Osteoblast (primary cell): ENCODE results near the gene INPP4A. TPM values are rescaled to one million over a fixed set of nuclear protein-coding genes. Genes with fewer than 3 reads are reported as not detected.

Source experiments
- DNase-seq: peaks from one replicate; pipeline ENCODE4 v3.0.0; 2011; ENCODE audit warnings: low spot score, mixed read lengths; ENCODE audit not compliant: insufficient read length; ENCODE audit errors: missing footprints
- H2AFZ ChIP-seq: 2 replicates; pipeline ENCODE4 v1.6.0; 2011; ENCODE audit warnings: mild to moderate bottlenecking, low read length
- H3K27ac ChIP-seq: 2 replicates; pipeline ENCODE4 v1.5.1; 2011; ENCODE audit warnings: mild to moderate bottlenecking, low read depth, low read length, moderate library complexity
- H3K27me3 ChIP-seq: 2 replicates; pipeline ENCODE4 v1.6.0; 2012; ENCODE audit warnings: mild to moderate bottlenecking, control low read depth, inconsistent platforms, low read length, moderate library complexity; ENCODE audit not compliant: insufficient read depth
- H3K36me3 ChIP-seq: 2 replicates; pipeline ENCODE4 v1.5.1; 2011; ENCODE audit warnings: mild to moderate bottlenecking, low read length, control low read depth, moderate library complexity; ENCODE audit not compliant: insufficient read depth
- H3K4me1 ChIP-seq: 2 replicates; pipeline ENCODE4 v1.5.1; 2011; ENCODE audit warnings: mild to moderate bottlenecking, low read length, control low read depth, moderate library complexity; ENCODE audit not compliant: insufficient read depth
- H3K4me2 ChIP-seq: 2 replicates; pipeline ENCODE4 v1.6.0; 2011; ENCODE audit warnings: mild to moderate bottlenecking, low read length; ENCODE audit not compliant: insufficient read depth
- H3K4me3 ChIP-seq: fragments of 200-600 bp; sonication (generic); 3 replicates; pipeline ENCODE4 v1.5.1; 2012; ENCODE audit warnings: mild to moderate bottlenecking, low read length, inconsistent platforms; ENCODE audit not compliant: insufficient read depth
- H3K79me2 ChIP-seq: 2 replicates; pipeline ENCODE4 v1.6.0; 2012; ENCODE audit warnings: mild to moderate bottlenecking, low read length, control low read depth, inconsistent platforms; ENCODE audit not compliant: insufficient read depth
- H3K9me3 ChIP-seq: 2 replicates; pipeline ENCODE4 v1.5.1; 2011; ENCODE audit warnings: low read depth, low read length, control low read depth
- H4K20me1 ChIP-seq: 2 replicates; pipeline ENCODE4 v1.6.0; 2012; ENCODE audit warnings: mild to moderate bottlenecking, low read length, control low read depth; ENCODE audit not compliant: insufficient read depth
- total RNA-seq: library from RNA; depleted of rRNA; stranded (reverse); fragments of >200 nt; gene quantifications from 2 replicates; pipeline ENCODE4 v1.2.3, GENCODE V29; 2012
- TF ChIP-seq, protein P1 (sequence below): IDR thresholded peaks from 2 replicates; pipeline ENCODE4 v1.5.1; 2011; ENCODE audit warnings: mild to moderate bottlenecking, low read depth, low read length, moderate library complexity; ENCODE audit errors: extremely low read depth

Gene INPP4A
- total RNA-seq, 1 donor, result 25.7 TPM

DNA sequence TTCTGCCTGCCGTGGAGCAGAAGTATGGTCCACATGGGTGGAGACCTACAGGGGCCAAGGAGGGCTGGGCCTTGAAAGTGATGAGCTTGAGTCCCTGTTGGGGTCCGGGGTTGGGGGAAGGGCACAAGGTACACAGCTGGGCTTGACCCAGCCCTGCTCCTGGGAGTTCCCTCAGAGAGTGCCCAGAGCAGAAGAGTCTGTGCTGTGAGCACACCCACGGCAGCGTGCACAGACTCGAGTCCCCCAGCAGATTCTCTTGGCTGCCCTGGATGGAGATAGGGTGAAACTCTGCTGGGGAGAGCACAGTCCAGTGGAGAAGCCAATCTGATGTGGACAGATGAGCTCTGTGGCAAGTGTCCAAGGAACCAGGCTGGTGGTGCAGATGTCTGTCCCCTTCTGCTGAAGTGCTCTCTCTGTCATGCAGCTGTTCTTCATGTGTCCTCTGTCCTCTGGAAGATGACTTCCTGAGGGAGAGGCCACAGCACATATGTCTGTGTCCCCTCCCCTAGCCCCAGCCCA is 27.5 kb downstream of the INPP4A start:
- Histone ChIP-seq H4K20me1 (peaks cover 59% of the 10 kb centered on the region), H3K9me3 (no peaks in the 10 kb centered on the region), H3K36me3 (no peaks in the 10 kb centered on the region), H3K79me2 (peaks cover 37% of the 10 kb centered on the region), H3K4me2 (no peak overlapping the region), H3K4me3 (no peak overlapping the region), H3K4me1 (peaks cover 4% of the 10 kb centered on the region), H3K27ac (no peak overlapping the region), H2AFZ (no peak overlapping the region), H3K27me3 (no peaks in the 10 kb centered on the region)
- DNase-seq, result no peak
- TF ChIP-seq, protein P1, sequence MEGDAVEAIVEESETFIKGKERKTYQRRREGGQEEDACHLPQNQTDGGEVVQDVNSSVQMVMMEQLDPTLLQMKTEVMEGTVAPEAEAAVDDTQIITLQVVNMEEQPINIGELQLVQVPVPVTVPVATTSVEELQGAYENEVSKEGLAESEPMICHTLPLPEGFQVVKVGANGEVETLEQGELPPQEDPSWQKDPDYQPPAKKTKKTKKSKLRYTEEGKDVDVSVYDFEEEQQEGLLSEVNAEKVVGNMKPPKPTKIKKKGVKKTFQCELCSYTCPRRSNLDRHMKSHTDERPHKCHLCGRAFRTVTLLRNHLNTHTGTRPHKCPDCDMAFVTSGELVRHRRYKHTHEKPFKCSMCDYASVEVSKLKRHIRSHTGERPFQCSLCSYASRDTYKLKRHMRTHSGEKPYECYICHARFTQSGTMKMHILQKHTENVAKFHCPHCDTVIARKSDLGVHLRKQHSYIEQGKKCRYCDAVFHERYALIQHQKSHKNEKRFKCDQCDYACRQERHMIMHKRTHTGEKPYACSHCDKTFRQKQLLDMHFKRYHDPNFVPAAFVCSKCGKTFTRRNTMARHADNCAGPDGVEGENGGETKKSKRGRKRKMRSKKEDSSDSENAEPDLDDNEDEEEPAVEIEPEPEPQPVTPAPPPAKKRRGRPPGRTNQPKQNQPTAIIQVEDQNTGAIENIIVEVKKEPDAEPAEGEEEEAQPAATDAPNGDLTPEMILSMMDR, result no peak

DNA sequence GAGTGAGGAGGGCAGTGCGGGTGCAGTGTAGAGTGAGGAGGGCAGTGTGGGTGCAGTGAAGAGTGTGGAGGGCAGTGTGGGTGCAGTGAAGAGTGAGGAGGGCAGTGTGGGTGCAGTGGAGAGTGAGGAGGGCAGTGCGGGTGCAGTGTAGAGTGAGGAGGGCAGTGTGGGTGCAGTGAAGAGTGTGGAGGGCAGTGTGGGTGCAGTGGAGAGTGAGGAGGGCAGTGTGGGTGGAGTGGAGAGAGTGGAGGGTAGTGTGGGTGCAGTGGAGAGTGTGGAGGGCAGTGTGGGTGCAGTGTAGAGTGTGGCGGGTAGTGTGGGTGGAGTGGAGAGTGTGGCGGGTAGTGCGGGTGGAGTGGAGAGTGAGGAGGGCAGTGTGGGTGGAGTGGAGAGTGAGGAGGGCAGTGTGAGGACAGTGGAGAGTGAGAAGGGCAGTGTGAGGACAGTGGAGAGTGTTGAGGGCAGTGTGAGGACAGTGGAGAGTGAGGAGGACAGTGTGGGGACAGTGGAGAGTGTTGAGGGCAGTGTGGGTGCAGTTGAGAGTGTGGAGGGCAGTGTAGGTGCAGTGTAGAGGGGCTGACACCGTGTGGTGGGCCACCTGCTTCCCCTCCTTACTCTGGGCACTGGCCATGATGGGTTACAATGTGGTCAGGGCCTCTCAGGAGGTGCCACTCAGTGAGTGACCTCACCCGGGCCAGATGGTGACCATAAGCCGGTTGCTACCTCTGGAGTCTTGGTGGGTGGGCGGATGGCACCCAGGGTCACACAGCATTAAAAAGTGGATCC is 28.5 kb downstream of the INPP4A start:
- TF ChIP-seq, protein P1, result no peak

DNA sequence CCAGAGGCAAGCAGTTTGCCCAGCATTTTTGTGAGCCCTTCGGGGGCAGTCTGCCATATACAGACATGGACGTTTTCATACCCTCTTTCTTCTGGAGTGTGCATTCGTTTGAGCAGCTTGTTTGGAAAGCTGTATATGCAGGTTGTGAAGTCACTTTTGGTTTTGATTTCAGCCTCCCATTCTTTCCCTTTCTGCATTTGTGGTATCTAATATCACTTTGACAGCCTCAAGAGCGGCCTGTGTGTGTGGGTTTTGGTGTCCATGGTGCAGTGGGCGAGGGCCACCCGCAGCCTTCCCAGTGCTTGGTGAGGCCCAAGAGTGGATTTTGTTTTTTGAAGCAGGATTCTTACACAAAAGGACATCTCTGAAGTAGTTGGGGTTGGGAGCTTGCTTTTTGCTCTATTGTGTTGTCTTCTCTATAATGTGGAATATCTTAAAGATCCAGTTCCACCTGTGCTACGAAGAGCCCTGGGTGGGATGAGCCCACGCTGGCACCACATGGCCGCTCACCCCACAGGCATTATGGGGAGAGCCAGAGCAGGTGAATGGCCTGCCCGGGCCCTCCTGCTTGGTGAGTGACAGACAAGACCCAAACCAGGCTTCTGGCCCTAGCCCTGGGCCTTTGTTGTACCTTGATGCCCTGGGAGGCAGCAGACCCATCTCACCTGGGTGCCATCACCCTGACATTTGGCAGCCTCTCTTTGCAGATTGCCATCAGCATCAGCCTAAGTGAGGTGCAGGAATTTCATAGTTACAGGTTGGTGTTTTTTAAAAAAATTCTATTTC is 29.5 kb downstream of the INPP4A start:
- Histone ChIP-seq H2AFZ (no peak overlapping the region), H3K4me2 (no peak overlapping the region), H3K36me3 (no peaks in the 10 kb centered on the region), H3K4me3 (no peak overlapping the region), H4K20me1 (peaks cover 75% of the 10 kb centered on the region), H3K79me2 (peaks cover 49% of the 10 kb centered on the region), H3K27me3 (no peaks in the 10 kb centered on the region), H3K9me3 (no peaks in the 10 kb centered on the region), H3K4me1 (peaks cover 3% of the 10 kb centered on the region), H3K27ac (no peak overlapping the region)
- TF ChIP-seq, protein P1, result no peak
- no peak for DNase-seq

More for the DNA sequence above, 28.5 kb downstream of the INPP4A start:
- Histone ChIP-seq H4K20me1 (peaks cover 65% of the 10 kb centered on the region), H3K36me3 (no peaks in the 10 kb centered on the region), H3K4me2 (no peak overlapping the region), H3K79me2 (peaks cover 42% of the 10 kb centered on the region), H3K4me1 (peaks cover 4% of the 10 kb centered on the region), H3K4me3 (no peak overlapping the region), H3K27ac (no peak overlapping the region), H3K27me3 (no peaks in the 10 kb centered on the region), H2AFZ (no peak overlapping the region), H3K9me3 (no peaks in the 10 kb centered on the region)
- DNase-seq, result no peak
